Activated CD4-positive, alpha-beta T cell treated with anti-CD3 and anti-CD28 coated beads, Interleukin-2, Interleukin-6, amounts not matched to agents 100 ng/mL and 50 ng/mL, durations not matched to agents 16 hours and 8 hours (primary cell): ENCODE measurements around the gene S100G.

Experiments used
- DNase-seq: peaks from one replicate; pipeline ENCODE4 v3.0.0-alpha.2; 2020

S100G gene

DNA sequence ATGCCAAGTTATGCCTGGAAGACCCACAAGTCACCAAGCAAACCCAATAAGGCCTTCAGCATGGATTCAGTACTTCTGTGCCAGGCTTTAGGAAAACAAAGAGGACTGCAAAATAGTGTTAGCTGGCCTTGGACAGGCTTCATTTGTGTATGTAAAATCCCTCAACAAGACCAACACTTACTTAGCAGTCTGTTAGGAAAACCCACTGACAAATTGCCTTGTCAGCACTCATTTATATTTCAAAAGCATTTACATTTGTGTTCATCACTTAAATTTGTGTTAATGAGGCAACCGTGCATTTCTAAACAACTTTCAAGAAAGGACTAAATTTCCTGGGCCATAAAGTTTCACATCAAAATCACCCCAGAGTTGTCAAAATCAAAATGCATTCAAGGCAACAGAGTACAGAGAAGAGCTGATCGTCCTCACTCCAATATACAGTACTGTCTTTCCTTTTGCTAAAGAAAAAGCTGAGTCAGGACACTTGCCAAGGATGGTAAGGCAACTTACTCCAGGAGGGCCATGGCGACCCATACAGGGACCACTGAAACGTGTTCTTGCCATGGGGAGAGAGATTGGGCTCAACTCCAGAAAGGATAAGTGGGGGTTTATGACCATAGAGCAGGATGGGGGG is 1.6 kb downstream of the S100G start:
- DNase-seq: no peak

DNA sequence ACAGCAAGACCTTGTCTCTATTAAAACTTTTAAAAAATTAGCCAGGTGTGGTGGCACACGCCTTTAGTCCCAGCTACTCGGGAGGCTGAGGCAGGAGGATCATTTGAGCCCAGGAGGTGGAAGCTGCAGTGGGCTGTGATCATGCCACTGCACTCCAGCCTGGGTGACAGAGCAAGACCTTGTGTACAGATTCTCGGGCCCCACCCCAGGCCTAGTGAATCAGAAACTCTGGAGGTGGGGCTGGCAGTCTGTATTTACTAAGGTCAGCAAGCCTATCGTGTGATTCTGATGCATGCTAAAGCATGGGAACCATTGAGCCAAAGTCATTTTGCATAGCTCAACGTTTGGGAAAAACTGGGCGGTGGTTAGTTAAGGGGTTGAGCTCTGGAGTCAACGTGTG is 3.5 kb downstream of the S100G start:
- DNase-seq: no peak

DNA sequence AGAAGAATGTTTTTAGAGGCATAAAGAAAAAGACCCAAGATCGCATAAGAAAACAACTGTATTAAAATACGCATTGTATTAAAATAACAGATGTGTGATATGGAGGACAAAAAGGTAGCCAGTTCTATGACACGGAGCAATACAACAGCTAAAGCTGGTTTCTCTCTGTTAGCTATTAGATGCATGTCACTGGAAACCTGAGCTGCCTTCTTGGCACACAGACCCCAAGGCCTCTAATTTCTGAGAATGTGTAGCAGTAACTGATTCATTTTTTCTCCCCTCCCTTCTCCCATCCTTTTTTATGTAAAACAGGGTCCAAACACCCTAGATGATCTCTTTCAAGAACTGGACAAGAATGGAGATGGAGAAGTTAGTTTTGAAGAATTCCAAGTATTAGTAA is 4.1 kb downstream of the S100G start:
- DNase-seq: no peak

DNA sequence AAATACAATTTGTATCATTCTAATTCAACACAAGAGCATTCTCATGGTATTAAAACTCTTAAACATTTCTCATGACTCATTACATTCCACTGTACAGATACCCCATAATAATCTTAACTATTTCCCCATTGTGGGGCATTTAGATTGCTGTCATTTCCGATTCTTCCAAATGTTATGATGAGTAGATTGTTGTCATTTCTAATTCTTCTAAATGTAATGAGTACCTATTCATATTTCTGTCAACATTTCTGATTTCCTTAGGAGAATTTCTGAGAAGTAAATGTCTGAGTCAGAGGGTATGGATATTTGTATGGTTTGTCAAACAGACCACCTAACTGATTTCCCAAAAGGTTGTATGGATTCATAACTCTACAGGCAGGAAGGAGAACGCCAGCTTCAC is 8.3 kb downstream of the S100G start:
- no peak for DNase-seq

DNA sequence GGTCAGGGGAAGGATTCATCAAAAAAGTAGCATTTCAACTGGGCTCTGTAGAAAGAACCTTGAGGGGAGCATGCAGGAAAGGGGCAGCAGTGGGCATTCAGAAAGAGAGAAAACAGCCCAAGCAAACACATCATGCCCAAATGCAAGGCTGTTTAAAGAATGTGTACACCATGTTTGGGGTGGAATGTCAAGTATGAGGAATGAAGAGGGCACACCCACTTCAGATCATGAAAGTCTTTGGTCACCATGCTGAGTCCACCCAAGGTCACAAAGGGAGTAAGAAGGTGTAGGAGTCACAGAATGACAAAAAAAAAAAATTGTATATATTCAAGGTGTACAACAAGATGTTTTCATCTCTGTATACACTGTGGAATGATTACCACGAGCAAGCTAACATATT is 9.4 kb downstream of the S100G start:
- no peak for DNase-seq

DNA sequence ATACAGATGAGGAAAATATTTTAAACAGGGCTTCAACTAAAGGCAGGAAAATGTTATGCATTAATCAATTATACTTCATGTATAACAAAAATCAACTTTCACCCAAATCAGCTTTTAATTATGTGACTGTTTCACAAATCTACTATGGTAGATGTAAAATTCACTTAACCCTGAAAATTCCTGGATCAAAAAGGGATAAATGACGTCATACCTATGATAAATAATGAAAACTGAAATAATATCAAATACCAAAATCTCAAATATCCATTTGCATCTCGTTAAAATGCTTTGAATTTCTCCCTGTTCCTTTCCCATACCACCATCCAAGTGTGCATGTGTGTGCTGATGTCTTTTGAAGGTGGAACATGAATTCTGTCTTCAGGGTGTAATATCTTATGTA is 11.5 kb downstream of the S100G start:
- DNase-seq: no peak

DNA sequence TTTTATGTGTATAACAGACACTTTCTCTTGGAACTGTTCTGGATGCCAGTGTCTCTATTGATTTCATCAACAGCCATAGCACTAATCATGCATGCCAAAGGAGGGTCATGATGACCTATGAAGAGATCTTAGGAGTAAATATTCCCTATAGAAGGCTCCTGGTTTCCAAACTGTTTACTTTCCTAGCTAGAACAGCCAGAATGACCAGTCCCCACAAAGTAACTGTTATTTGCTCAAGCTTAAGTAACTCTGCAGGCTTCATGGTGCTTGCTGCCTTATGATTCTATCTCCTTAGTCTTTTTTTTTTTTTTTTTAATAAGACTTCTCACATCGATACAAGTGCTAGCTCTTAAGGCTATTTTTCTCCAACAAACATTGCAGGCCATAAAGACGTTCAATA is 12.4 kb downstream of the S100G start:
- no peak for DNase-seq

DNA sequence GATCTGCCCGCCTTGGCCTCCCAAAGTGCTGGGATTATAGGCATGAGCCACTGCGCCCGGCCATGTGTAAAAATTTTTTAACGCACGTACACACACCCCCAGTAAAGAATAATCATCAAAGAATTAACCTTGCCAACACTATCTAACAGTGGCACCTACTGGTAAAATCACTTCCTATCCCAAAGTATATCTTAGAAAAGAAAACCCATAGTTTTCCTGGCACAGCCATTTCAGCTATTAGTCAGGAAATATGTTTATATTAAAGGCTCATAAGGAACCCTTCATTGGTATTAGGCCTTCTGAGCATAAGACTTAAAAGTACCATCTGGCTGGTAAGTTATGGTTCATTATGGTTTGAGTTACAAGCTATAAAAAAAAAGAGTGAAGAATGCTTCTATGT is 14.1 kb downstream of the S100G start:
- no peak for DNase-seq

DNA sequence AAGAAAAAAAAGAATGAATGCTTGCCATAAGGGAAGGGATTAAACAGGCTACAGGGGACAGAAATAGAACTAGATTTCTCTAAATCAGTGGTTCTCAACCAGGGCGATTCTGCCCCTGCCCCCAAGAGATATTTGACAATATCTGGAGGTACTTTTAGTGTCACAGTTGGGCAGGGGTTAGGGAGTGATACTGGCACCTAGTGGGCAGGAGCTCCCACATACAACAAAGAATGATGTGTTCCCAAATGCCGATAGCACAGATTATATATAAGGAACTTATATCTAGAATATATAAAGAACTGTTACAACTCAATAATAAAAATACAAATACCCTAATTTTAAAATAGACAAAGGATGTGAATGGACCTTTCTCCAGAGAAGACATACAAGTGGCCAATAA is 14.7 kb downstream of the S100G start:
- no peak for DNase-seq

DNA sequence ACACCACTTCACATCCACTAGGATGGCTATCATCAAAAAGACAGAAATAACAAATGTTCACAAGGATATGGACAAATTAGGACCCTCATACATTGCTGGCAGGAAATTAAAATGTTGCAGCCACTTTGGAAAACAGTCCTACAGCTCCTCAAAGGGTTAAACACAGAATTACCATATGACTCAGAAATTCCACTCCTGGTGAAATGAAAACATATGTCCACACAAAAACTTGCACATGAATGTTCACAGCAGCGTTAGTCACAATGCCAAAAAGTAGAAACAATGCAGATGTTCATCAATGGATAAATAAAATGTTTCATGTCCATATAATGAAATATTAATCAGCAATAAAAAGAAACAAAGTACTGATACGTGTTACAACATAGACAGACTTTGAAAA is 15.1 kb downstream of the S100G start:
- DNase-seq: no peak

DNA sequence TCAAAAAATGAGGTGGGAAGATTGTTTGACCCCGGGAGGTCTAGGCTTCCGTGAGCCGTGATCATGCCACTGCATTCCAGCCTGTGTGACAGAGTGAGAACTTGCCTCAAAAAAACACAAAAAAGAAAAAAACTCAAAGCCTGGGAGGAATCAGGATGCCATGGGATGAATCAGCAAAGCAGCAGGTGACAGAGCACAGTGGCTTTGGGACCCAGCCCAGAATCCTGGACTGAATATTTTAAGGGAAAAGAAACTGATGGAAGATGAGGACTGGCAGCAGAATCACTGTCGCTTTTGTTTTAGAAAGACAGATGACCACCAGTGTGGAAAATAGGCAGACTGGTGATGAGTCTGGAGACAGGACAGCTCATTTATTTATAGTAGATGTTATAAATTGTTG is 16.6 kb downstream of the S100G start:
- DNase-seq: no peak

DNA sequence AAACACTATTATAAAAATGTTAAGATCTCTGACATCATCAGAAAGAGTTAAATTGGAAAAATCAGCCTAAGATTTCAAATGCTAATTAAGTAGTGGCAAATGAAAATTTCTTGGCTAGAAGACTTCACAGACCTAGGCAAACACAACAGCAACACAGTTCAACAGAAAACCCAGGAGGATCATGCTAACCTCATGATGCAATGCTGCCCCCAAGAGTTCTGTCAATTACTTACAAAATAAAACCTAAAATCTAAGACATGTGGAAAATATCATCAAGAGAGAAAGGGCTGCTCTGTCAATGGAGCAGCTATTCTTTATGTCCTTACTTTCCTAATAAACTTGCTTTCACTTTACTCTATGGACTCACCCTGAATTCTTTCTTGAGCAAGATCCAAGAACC is 21.0 kb downstream of the S100G start:
- DNase-seq: peak; percentile 25

DNA sequence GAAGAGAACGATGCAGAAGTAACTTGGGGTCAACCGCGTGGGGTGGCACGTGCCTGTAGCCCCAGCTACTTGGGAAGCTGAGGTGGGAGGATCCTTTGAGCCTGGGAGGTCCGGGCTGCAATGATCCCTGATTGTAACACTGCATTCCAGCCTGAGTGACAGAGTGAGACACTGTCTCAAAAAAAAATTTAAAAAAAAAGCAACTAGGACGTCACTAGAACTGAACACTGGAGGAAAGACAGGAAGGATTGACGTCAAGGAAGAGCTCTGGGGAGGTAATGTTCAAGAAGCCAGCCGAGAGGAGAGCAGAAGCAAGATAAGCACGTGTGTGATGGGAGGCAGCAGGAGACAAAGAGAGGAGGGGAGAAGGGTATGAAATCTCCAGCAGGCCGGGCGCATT is 28.7 kb downstream of the S100G start:
- no peak for DNase-seq

DNA sequence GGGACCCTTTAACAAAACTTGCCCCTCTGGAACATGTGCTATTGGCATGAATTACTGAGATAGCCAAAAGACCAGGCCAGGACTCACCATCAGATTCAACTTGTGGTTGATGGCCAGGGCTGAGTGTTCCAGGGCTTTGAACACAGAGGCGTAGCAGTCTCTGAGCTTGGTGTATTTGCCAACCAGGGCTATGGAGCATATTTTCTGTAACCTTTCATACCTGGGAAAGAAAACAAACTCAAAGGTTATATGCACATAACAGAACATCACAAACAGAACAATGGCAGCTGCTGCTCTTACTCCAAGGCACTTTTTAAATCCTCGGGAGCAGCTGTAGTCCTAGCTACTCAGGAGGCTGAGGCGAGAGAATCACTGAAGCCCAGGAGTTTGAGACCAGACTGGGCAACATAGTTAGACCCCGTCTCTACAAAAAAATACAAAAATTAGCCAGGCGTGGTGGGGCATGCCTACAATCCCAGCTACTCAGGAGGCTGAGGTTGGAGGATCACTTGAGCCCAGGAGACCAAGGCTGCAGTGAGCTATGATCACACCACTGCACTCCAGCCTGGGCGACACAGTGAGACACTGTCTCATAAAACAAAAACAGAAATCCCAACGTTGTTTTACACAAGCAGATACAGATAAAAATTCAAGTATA is 33.2 kb downstream of the S100G start:
- DNase-seq: no peak

DNA sequence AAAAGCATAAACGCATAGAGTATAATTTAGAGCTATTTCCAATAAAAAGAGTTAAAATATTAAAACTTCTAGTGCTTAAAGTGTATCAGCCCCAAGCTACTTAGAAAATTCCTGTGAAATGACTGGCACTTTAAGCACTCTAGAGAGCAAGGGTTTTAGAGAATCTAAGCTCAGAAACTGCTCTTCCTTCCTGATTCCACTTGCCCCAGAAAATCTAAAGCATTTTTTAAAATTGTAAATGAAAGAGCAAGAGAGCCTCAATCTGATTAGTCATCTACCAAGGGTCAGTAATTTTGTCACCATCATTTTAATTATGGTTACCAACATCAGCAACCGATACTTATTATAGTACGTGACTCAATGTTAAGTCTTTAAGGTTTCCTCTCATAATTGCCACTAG is 37.6 kb downstream of the S100G start:
- no peak for DNase-seq

DNA sequence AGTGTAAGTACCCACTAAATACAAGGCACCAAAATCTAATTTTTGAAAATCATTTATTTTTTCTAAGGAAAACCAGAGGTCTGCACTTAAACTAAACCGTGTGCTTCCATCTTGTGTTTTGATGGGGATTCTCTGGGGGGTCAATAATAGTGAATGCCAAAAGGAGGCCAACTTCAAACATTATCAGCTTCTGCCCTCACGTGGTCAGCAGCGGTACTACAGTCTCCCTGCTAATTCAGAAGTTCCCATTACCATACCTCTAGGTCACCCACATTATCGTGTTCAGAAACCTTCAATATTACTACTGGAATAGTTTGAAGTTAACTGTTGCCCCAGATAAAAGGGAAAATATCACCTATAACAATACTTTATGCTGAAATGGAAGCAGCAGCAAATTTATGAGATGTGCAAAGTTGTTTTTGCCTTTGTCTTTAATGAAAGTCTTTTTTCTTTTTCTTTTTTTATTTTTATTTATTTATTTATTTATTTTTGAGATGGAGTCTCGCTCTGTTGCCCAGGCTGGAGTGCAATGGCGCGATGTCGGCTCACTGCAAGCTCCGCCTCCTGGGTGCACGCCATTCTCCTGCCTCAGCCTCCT is 45.2 kb downstream of the S100G start:
- peak; percentile 73 for DNase-seq

DNA sequence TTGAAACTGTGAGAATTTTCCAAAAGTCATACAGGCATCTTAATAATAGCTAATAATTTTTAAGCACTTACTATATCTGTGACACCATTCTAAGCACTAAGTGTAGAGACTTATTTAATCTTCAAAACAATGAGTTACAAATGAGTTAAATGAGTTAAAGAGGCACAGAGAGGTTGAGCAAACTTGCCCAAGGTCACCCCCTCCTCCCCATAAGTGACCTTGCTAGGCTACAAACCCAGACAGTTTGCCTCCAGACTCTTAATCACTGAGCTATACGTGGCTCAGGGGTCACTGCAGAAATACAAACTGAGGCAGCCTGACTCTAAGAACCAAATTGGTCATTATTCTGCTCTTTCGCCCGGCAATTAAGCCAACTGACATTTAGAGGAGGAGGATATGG is 47.0 kb downstream of the S100G start:
- DNase-seq: no peak

DNA sequence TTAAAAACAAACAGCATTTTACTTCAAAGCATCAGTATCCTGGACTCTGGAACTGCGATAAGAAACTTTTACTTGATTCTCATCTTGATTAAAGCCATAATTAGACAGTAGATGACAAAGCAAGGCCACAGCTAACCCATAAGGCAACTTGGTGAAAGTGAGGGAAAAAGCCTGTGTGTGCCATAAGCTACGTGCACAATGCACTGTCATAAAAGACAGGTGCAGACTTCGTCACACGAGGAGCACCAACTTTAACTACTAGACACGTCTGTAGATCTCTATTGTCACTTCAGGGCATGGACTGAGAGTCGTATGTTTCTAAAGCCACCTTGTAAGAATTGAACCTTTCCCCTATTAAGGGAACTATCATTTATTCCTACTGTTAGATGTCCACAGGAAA is 49.4 kb downstream of the S100G start:
- no peak for DNase-seq

DNA sequence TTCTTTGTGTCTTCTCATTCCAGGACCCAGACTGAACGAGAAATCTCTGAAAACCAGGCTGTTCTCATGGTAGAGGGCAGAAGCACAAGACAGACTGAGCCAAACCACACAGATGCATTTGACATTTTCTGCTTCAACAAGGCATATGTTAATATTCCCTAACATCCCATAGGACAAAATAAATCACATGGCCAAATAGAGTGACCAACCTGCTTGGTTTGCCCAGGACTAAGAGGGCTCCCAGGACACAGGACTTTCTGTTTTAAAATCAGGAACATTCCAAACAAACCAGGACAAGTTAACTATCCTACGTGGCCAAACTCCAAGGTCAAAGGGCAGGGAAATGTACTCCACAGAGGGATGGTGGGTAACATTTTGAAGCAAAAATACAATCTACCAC is 50.8 kb downstream of the S100G start:
- DNase-seq: no peak

DNA sequence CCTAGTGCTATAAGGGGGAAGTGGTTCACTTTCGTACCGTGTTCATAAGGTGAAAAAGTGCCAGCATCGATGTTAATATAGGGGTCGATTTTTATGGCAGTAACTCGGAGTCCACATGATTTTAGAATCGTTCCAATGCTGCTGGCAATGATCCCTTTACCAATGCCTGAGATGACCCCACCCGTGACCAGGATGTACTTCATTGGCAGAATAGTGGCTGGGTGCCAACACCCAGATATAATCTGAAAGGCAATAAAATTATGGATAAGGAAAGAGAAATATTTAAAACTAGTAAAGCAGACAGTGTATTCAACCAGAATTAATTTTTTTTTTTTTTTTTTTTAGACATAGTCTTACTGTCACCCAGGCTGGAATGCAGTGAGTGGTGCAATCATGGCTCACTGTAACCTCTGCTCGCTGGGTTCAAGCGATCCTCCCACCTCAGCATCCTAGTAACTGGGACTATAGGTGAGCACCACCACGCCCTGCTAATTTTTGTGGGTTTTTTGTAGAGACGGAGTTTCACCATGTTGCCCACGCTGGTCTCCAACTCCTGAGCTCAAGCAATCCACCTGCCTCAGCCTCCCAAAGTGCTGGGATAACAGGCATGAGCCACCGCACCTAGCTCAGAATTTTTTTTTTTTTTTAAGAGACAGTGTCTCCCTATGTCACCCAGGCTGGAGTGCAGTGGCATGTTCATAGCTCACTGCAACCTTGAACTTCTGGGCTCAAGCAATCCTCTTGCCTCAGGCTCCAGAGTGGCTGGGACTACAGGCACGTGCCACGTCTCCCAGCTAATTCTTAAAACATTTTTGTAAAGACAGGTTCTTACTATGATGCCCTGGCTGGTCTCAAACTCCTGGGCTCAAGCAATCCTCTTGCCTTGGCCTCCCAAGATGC is 53.0 kb downstream of the S100G start:
- no peak for DNase-seq
